OCI-LY1 (cell line): ENCODE results near the gene C1QTNF1.

Source experiments
- H2AFZ ChIP-seq: fragments of 200-600 bp; sonication (generic), shearing (Covaris generic); 2 replicates; pipeline ENCODE4 v1.6.0; 2014; ENCODE audit warnings: antibody characterized with exemption, mild to moderate bottlenecking, low read length
- H3F3A ChIP-seq: fragments of 200-600 bp; sonication (generic), shearing (Covaris generic); 2 replicates; pipeline ENCODE4 v1.6.0; 2014; ENCODE audit warnings: mild to moderate bottlenecking, antibody characterized with exemption, low read length, moderate library complexity; ENCODE audit not compliant: insufficient read depth
- H3K27ac ChIP-seq: fragments of 200-600 bp; sonication (generic); 2 replicates; pipeline ENCODE4 v1.5.1; 2014; ENCODE audit warnings: low read length, mixed run types, mild to moderate bottlenecking, low read depth; ENCODE audit not compliant: poor library complexity, severe bottlenecking
- H3K27me3 ChIP-seq: fragments of 200-600 bp; sonication (generic); 2 replicates; pipeline ENCODE4 v1.6.0; 2014; ENCODE audit warnings: antibody characterized with exemption, mild to moderate bottlenecking, low read length, moderate library complexity; ENCODE audit not compliant: insufficient read depth
- H3K36me3 ChIP-seq: fragments of 200-600 bp; sonication (generic); 2 replicates; pipeline ENCODE4 v1.6.1; 2014; ENCODE audit warnings: mild to moderate bottlenecking, antibody characterized with exemption, low read length, moderate library complexity, mixed read lengths; ENCODE audit not compliant: insufficient read depth
- H3K4me1 ChIP-seq: fragments of 200-600 bp; sonication (generic); 2 replicates; pipeline ENCODE4 v1.5.1; 2014; ENCODE audit warnings: mild to moderate bottlenecking, low read length, moderate library complexity; ENCODE audit not compliant: insufficient read depth, severe bottlenecking
- H3K4me2 ChIP-seq: fragments of 200-600 bp; sonication (generic), shearing (Covaris generic); 2 replicates; pipeline ENCODE4 v1.6.1; 2014; ENCODE audit warnings: low read length
- H3K4me3 ChIP-seq: fragments of 200-600 bp; sonication (generic); 2 replicates; pipeline ENCODE4 v1.5.1; 2014; ENCODE audit warnings: low read length, low read depth, mild to moderate bottlenecking, mixed read lengths; ENCODE audit not compliant: poor library complexity, severe bottlenecking
- H3K79me2 ChIP-seq: fragments of 200-600 bp; shearing (Covaris generic); 2 replicates; pipeline ENCODE4 v1.6.1; 2016; ENCODE audit warnings: mixed run types, low read length, mixed read lengths; ENCODE audit not compliant: insufficient read depth
- H3K9ac ChIP-seq: fragments of 200-600 bp; sonication (generic), shearing (Covaris generic); 2 replicates; pipeline ENCODE4 v1.6.1; 2014; ENCODE audit warnings: mild to moderate bottlenecking, low read length, mixed read lengths
- H3K9me2 ChIP-seq: fragments of 200-600 bp; sonication (generic), shearing (Covaris generic); 2 replicates; pipeline ENCODE4 v1.6.1; 2014; ENCODE audit warnings: low read depth, mild to moderate bottlenecking, low read length, mixed read lengths
- H3K9me3 ChIP-seq: fragments of 200-600 bp; shearing (Covaris generic); 2 replicates; pipeline ENCODE4 v1.6.1; 2014; ENCODE audit warnings: low read length, mixed read lengths
- H4K20me1 ChIP-seq: fragments of 200-600 bp; sonication (generic), shearing (Covaris generic); 2 replicates; pipeline ENCODE4 v1.6.0; 2016; ENCODE audit warnings: mild to moderate bottlenecking, low read length; ENCODE audit not compliant: insufficient read depth
- CTCF ChIP-seq: fragments of 200-600 bp; sonication (generic), shearing (Covaris generic); IDR thresholded peaks from 2 replicates; pipeline ENCODE4 v1.5.1; 2017; ENCODE audit warnings: mild to moderate bottlenecking, antibody characterized with exemption, low read length, moderate library complexity, mixed read lengths
- EZH2 ChIP-seq: fragments of 200-600 bp; sonication (generic), shearing (Covaris generic); IDR thresholded peaks from 2 replicates; pipeline ENCODE4 v1.8.0; 2017; ENCODE audit warnings: borderline replicate concordance, mixed run types, mild to moderate bottlenecking, antibody characterized with exemption, low read length, moderate library complexity, mixed read lengths

Gene C1QTNF1

GRCh38 chr17:79053251-79053925 is 29.4 kb downstream of the C1QTNF1 start:
- no peaks in the 10 kb centered on the region for H4K20me1 ChIP-seq
- H3K9me2 ChIP-seq, result no peaks in the 10 kb centered on the region

GRCh38 chr17:79054200-79054960 is 30.4 kb downstream of the C1QTNF1 start:
- Histone ChIP-seq H2AFZ (no peak overlapping the region), H3K79me2 (no peaks in the 10 kb centered on the region), H3K4me3 (no peak overlapping the region), H3K9me2 (no peaks in the 10 kb centered on the region), H3K9me3 (no peaks in the 10 kb centered on the region), H3K4me2 (no peak overlapping the region), H3K36me3 (no peaks in the 10 kb centered on the region; the same call in 1 of the 2 replicates), H3K27me3 (peaks cover 6% of the 10 kb centered on the region; the same call in 1 of the 2 replicates), H4K20me1 (no peaks in the 10 kb centered on the region), H3K27ac (no peak overlapping the region), H3K4me1 (no peaks in the 10 kb centered on the region), H3K9ac (no peak overlapping the region), H3F3A (no peaks in the 10 kb centered on the region)
- TF ChIP-seq CTCF, result no peak
- TF ChIP-seq EZH2, result no peak

More at GRCh38 chr17:79053251-79053925, 29.4 kb downstream of the C1QTNF1 start:
- no peak overlapping the region for H2AFZ ChIP-seq
- no peak overlapping the region for H3K9ac ChIP-seq
- no peaks in the 10 kb centered on the region; the same call in 1 of the 2 replicates for H3K36me3 ChIP-seq
- peaks cover 6% of the 10 kb centered on the region; the same call in 1 of the 2 replicates for H3K27me3 ChIP-seq
- no peaks in the 10 kb centered on the region for H3K9me3 ChIP-seq
- TF ChIP-seq CTCF, result no peak
- no peak for TF ChIP-seq EZH2
- no peak overlapping the region for H3K4me2 ChIP-seq
- no peaks in the 10 kb centered on the region for H3K79me2 ChIP-seq
- no peak overlapping the region for H3K4me3 ChIP-seq
- H3K27ac ChIP-seq, result no peak overlapping the region
- H3K4me1 ChIP-seq, result no peaks in the 10 kb centered on the region
- no peaks in the 10 kb centered on the region for H3F3A ChIP-seq

GRCh38 chr17:79055197-79055596 is 31.2 kb downstream of the C1QTNF1 start:
- H3K27me3 ChIP-seq, result peaks cover 6% of the 10 kb centered on the region; the same call in 1 of the 2 replicates
- no peak overlapping the region for H3K4me2 ChIP-seq
- H3K9me2 ChIP-seq, result no peaks in the 10 kb centered on the region
- H3K79me2 ChIP-seq, result no peaks in the 10 kb centered on the region
- no peak overlapping the region for H3K4me3 ChIP-seq
- H3K4me1 ChIP-seq, result no peaks in the 10 kb centered on the region
- no peaks in the 10 kb centered on the region; the same call in 1 of the 2 replicates for H3K36me3 ChIP-seq
- H3K27ac ChIP-seq, result no peak overlapping the region
- no peak overlapping the region for H2AFZ ChIP-seq
- no peak overlapping the region for H3K9ac ChIP-seq
- no peaks in the 10 kb centered on the region for H3F3A ChIP-seq
- H3K9me3 ChIP-seq, result no peaks in the 10 kb centered on the region
- no peaks in the 10 kb centered on the region for H4K20me1 ChIP-seq
- TF ChIP-seq CTCF (no peak), EZH2 (no peak)
